Posterior cingulate gyrus (tissue), 11 donors: ENCODE measurements around the gene LMOD1.
A peak's percentile ranks its signal among the peaks of the same experiment; 100 is the strongest.
"Not testable (repeated sequence)": the region's sequence is repeated elsewhere in the genome, so short reads cannot be mapped to it uniquely, and the experiment has no call there.

Experiments
- DNase-seq, 10 donors: peaks; one replicate each; pipeline versions ENCODE4 v3.0.0 to v3.0.0-alpha.2; 2020 to 2021; ENCODE audit warnings: mixed read lengths in 3 of 10
- intact Hi-C: fragments of 100-400 bp; cut with DNase I; formaldehyde crosslinking; loops from one replicate; pipeline ENCODE4 v1.15.1; 2023

Gene LMOD1

GRCh38 chr1:201946224-201946908 lies at the start of gene LMOD1:
Gene LMOD1 (minus strand): TSS chr1:201946548. CDS start chr1:201946340, 208 bp downstream.
- DNase-seq, result peak; percentile 40 to 95 (median 64)
- intact Hi-C loops, result no loop called here

DNA sequence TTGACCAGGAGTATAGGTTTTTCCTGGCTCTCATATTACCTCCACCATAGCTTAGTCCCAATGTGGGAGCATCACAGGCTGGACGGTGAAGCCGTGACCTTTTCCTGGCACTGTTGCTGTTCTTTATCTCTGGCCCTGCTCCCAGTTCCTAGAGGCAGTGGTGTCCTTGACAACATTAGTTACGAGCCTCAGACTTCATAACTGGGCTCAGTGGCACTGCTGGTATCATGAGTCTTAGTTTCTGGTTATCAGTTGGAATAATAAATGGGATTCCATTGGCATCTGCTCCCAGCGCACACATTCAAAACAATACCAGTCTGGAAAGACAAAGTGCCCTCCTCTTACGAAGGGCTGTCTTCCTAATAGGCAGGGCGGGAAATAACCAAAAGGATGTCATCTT lies 44.1 kb upstream of the LMOD1 start:
- intact Hi-C loops, result no loop called here
- peak in 1 of 10 donors; percentile 3 for DNase-seq

DNA sequence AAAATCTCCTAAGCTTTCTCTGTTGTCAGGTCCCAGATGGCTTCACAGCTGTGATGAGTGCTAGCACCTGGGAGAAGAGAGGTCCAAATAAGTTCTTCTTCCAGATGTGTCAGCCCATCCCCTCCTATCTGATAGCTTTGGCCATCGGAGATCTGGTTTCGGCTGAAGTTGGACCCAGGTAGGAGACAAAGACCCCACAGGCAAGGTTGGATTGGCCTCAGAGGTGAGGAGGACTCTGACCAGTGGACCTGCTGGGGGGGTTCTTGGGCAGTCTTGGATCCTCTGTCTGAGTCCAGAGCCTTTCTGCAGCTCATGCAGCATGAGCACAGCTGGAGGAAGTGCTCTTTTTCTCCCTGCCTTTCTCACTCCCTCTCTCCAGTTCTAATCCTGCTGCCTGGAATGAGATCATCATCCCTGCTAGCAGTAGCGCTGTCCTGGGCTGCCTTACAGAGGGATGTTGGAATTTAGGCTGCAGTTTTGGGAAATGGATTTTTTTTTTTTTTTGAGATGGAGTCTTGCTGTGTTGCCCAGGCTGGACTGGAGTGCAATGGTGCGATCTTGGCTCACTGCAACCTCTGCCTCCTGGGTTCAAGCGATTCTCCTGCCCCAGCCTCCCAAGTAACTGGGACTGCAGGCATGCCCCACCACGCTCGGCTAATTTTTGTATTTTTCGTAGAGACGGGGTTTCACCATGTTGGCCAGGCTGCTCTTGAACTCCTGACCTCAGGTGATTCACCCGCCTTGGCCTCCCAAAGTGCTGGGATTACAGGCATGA lies 43.2 kb upstream of the LMOD1 start:
- peak in 2 of 10 donors; percentile 19 to 41 for DNase-seq
- intact Hi-C loops, result no loop called here

- intact Hi-C loops, result no loop called here
- peak in 1 of 10 donors; percentile 27 for DNase-seq
Measured at GRCh38 chr1:201988601-201989000, 42.3 kb upstream of the LMOD1 start.

- intact Hi-C loops, result no loop called here
- DNase-seq, result peak in 1 of 10 donors; percentile 9
Measured at GRCh38 chr1:201985355-201985754, 39.0 kb upstream of the LMOD1 start.

GRCh38 chr1:201984446-201984845 lies 38.1 kb upstream of the LMOD1 start:
- peak in 1 of 10 donors; percentile 4 for DNase-seq
- intact Hi-C loops, result no loop called here

DNA sequence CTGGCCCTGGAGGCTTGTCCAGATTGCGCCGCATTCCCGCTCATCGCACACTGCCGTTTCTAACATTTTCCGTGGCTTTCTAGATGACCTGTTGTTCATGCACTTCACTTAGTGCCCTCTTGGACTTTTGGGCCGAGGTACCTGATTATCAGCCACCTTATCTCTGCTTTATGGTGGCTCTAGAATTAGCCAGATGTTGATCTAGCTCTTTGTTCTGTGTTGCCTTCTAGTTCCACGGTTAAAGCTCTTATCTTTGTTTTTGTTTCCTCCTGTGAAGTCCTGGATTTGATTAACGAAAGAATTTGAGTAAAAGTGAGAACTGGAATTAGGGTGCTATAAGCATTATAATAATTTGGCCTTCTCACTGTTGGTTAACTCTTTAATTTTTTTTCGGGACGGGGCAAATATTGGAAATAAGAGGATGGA lies 37.0 kb upstream of the LMOD1 start:
- intact Hi-C loops, result no loop called here
- DNase-seq, result no peak

GRCh38 chr1:201982623-201983379 lies 36.5 kb upstream of the LMOD1 start, which contains the start of gene RNPEP:
Gene RNPEP (plus strand): TSS chr1:201982648. CDS start chr1:201982667, 19 bp downstream.
- DNase-seq, result peak; percentile 38 to 90 (median 51)
- intact Hi-C loops, result no loop called here

GRCh38 chr1:201982082-201982622 lies 35.8 kb upstream of the LMOD1 start:
- intact Hi-C loops, result no loop called here
- DNase-seq, result peak; percentile 39 to 95 (median 71)

- peak in 3 of 10 donors; percentile 17 to 87 (median 34) for DNase-seq
- intact Hi-C loops, result loop anchor here (5.0 kb wide), 2 partner anchors 73 to 143 kb away; partner anchors contain the start of gene IPO9
Measured at GRCh38 chr1:201970334-201971159, 24.2 kb upstream of the LMOD1 start.

GRCh38 chr1:201968202-201968925 lies 22.0 kb upstream of the LMOD1 start:
- no peak for DNase-seq
- intact Hi-C loops, result no loop called here

- DNase-seq, result no peak
- intact Hi-C loops, result no loop called here
Measured at GRCh38 chr1:201966171-201966570, 19.8 kb upstream of the LMOD1 start.

DNA sequence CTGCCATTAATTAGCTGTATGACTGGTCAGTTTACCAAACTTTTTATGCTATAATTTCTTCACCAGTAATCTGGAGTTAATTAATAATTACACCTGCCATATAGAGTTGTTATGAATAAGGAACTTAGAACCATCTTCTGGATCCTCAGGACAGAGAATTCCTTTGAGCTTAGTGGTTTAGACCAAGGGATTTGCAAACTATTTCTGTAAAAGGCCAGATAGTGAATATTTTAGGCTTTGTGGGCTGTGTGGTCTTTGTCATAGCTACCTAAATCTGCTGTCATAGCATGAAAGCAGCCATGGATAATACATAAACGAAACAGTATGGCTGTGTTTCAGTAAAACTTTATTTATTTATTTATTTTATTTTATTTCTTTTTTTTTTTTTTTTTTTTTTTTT lies 17.9 kb upstream of the LMOD1 start:
- intact Hi-C loops, result no loop called here
- DNase-seq, result no peak

- DNase-seq, result peak in 1 of 10 donors; percentile 72
- intact Hi-C loops, result not testable (repeated sequence)
Measured at GRCh38 chr1:201962382-201962781, 16.0 kb upstream of the LMOD1 start.

- intact Hi-C loops, result loop anchor here (5.0 kb wide), 1 partner anchor 61 kb away; no protein-coding TSS in a partner anchor
- DNase-seq, result no peak
Measured at GRCh38 chr1:201958348-201958747, 12.0 kb upstream of the LMOD1 start.

DNA sequence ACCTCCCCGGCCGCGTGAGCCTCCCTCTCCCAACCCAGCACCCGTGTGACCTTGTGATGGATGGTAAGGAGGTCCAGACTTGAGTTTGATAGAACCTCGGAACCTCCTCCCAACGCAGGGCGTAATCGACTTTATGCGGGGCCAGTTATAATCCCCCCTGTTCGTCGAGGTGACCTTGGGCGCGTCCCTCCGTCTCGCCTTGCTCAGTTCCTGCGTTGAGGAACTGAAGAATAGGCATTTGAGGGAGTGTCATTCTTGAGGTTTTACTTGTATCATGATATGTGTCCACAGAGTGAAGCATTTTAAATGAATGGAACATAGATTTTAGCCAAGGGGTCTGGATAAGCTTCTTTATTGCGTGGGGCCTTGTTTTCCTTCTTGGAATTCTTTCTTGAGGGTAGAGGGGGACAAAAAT lies 9.4 kb upstream of the LMOD1 start:
- intact Hi-C loops, result loop anchor here (5.0 kb wide), 1 partner anchor 58 kb away; no protein-coding TSS in a partner anchor
- no peak for DNase-seq

GRCh38 chr1:201955009-201955728 lies 8.8 kb upstream of the LMOD1 start, which contains the start of gene TIMM17A:
Gene TIMM17A (plus strand): TSS chr1:201955503. CDS start chr1:201955527, 24 bp downstream.
- intact Hi-C loops, result loop anchor here (5.0 kb wide), 1 partner anchor 58 kb away; no protein-coding TSS in a partner anchor
- peak; percentile 95 to 99 (median 98) for DNase-seq
